Endothelial cell of umbilical vein (primary cell): Measurements from ENCODE around the gene HMGCS1. TPM values are rescaled to one million over a fixed set of nuclear protein-coding genes. Genes with fewer than 3 reads are reported as not detected.

Experiments
- BruUV-seq: library from RNA; stranded (reverse); fragments of 400-500 nt; replicated peaks from 2 replicates; lab custom pipeline; 2021; lab: Mats Ljungman, UMichigan
- CTCF ChIA-PET: fragments of 300-600, 350-600 bp; sonication (Branson Sonifier 250); formaldehyde crosslinking; loops from one replicate; lab custom pipeline; 2021; ENCODE audit warnings: antibody characterized with exemption, inconsistent platforms; lab: Charles Lee
- POLR2A ChIA-PET: fragments of 300-600, 350-600 bp; sonication (Branson Sonifier 250); formaldehyde crosslinking; loops from one replicate; lab custom pipeline; 2021; ENCODE audit warnings: antibody characterized with exemption, inconsistent platforms; lab: Charles Lee
- DNase-seq: peaks from one replicate; pipeline ENCODE4 v3.0.0-alpha.2; 2011; ENCODE audit warnings: low read depth, low spot score
- FAIRE-seq: peaks from 2 replicates; lab custom pipeline; 2011; peaks lifted over from hg19 to GRCh38; lab: Jason Lieb, UNC
- H2AFZ ChIP-seq: 2 replicates; pipeline ENCODE4 v1.6.0; 2012; ENCODE audit warnings: low read depth, low read length, control low read depth, inconsistent platforms
- H3K27ac ChIP-seq: 2 replicates; pipeline ENCODE4 v1.5.1; 2011; ENCODE audit warnings: low read depth, mild to moderate bottlenecking, control low read depth, low read length, moderate library complexity; ENCODE audit not compliant: insufficient read depth
- H3K27me3 ChIP-seq, 2 experiments: 2 replicates each; pipeline versions ENCODE4 v1.6.0 to v1.6.1; 2011; ENCODE audit warnings: low read length in 2 of 2, mixed read lengths in 1 of 2; ENCODE audit not compliant: control insufficient read depth in 2 of 2, insufficient read depth in 2 of 2
- H3K36me3 ChIP-seq, 2 experiments: 2 replicates in 1 of 2; 3 replicates in 1 of 2; pipeline ENCODE4 v1.5.1; 2011; ENCODE audit warnings: low read length in 2 of 2, mild to moderate bottlenecking in 1 of 2, moderate library complexity in 1 of 2; ENCODE audit not compliant: control insufficient read depth in 2 of 2, insufficient read depth in 2 of 2; ENCODE audit errors: extremely low read depth in 1 of 2
- H3K4me1 ChIP-seq: 3 replicates; pipeline ENCODE4 v1.5.1; 2011; ENCODE audit warnings: mild to moderate bottlenecking, low read length; ENCODE audit not compliant: control insufficient read depth, insufficient read depth; ENCODE audit errors: extremely low read depth
- H3K4me2 ChIP-seq: 2 replicates; pipeline ENCODE4 v1.6.1; 2011; ENCODE audit warnings: low read length, control low read depth, mixed read lengths; ENCODE audit not compliant: insufficient read depth
- H3K4me3 ChIP-seq, 3 experiments: fragments of 200-600 bp in 1 of 3; sonication (generic), shearing (Covaris generic) in 1 of 3; replicated peaks in 1 of 3; 2 replicates each; pipeline ENCODE4 v1.5.1; 2011 to 2016; ENCODE audit warnings: control low read depth in 3 of 3, low read length in 3 of 3, mild to moderate bottlenecking in 2 of 3, inconsistent platforms in 1 of 3, low read depth in 1 of 3, moderate library complexity in 1 of 3; ENCODE audit not compliant: insufficient read depth in 1 of 3
- H3K79me2 ChIP-seq: 2 replicates; pipeline ENCODE4 v1.6.0; 2012; ENCODE audit warnings: low read length, inconsistent platforms; ENCODE audit not compliant: control insufficient read depth, insufficient read depth
- H3K9ac ChIP-seq: replicated peaks from 2 replicates; pipeline ENCODE3; 2011; ENCODE audit warnings: low read length, control low read depth; ENCODE audit not compliant: insufficient read depth; ENCODE audit errors: extremely low read depth
- H3K9me1 ChIP-seq: replicated peaks from 3 replicates; pipeline ENCODE4 v1.6.0; 2011; ENCODE audit warnings: mild to moderate bottlenecking, low read length; ENCODE audit not compliant: control insufficient read depth, insufficient read depth; ENCODE audit errors: extremely low read depth
- H3K9me3 ChIP-seq: replicated peaks from 2 replicates; pipeline ENCODE4 v1.5.1; 2012; ENCODE audit warnings: low read length, inconsistent platforms; ENCODE audit not compliant: control insufficient read depth, insufficient read depth
- H4K20me1 ChIP-seq: replicated peaks from 2 replicates; pipeline ENCODE3; 2011; ENCODE audit warnings: mild to moderate bottlenecking, low read length; ENCODE audit not compliant: control insufficient read depth, insufficient read depth; ENCODE audit errors: extremely low read depth
- CTCF ChIP-seq, 2 donors: IDR thresholded peaks; 1 replicate in 1 of 2; 2 replicates in 1 of 2; pipeline ENCODE4 v1.5.1; 2011; ENCODE audit warnings: low read length in 2 of 2, mild to moderate bottlenecking in 2 of 2, moderate library complexity in 2 of 2, control low read depth in 1 of 2, inconsistent platforms in 1 of 2, low read depth in 1 of 2; ENCODE audit not compliant: insufficient read depth in 1 of 2; ENCODE audit errors: extremely low read depth in 1 of 2
- EZH2 ChIP-seq: IDR thresholded peaks from 2 replicates; pipeline ENCODE4 v1.6.1; 2012; ENCODE audit warnings: borderline replicate concordance, low read depth, mild to moderate bottlenecking, moderate library complexity, low read length, inconsistent platforms; ENCODE audit not compliant: severe bottlenecking
- FOS ChIP-seq: IDR thresholded peaks from 2 replicates; pipeline ENCODE4 v1.6.1; 2011; ENCODE audit warnings: mild to moderate bottlenecking, low read length, moderate library complexity, borderline replicate concordance; ENCODE audit not compliant: insufficient read depth
- GATA2 ChIP-seq: IDR thresholded peaks from 2 replicates; pipeline ENCODE4 v1.7.0; 2011; ENCODE audit warnings: low read depth, mild to moderate bottlenecking, moderate library complexity, mixed read lengths, low read length; ENCODE audit not compliant: insufficient read length, insufficient read depth
- JUN ChIP-seq: IDR thresholded peaks from 2 replicates; pipeline ENCODE4 v1.6.1; 2011; ENCODE audit warnings: borderline replicate concordance, low read depth; ENCODE audit not compliant: insufficient read length, insufficient read depth
- MAX ChIP-seq: IDR thresholded peaks from 2 replicates; pipeline ENCODE4 v1.6.1; 2011; ENCODE audit not compliant: insufficient read depth, insufficient read length
- MYC ChIP-seq: IDR thresholded peaks from one replicate; pipeline ENCODE4 v1.6.1; 2011; ENCODE audit warnings: mild to moderate bottlenecking, low read depth, low read length
- POLR2A ChIP-seq: IDR thresholded peaks from 2 replicates; pipeline ENCODE4 v1.6.1; 2012; ENCODE audit warnings: low read depth, mild to moderate bottlenecking, control low read depth, low read length
- POLR2AphosphoS5 ChIP-seq: IDR thresholded peaks from 2 replicates; pipeline ENCODE4 v1.6.1; 2012; ENCODE audit warnings: low read depth, mild to moderate bottlenecking, control low read depth, low read length, moderate library complexity; ENCODE audit not compliant: insufficient read depth
- dilution Hi-C: fragments of 300-500 bp; cut with MboI; formaldehyde crosslinking; loops from one replicate; pipeline ENCODE4 v1.15.0; 2019; ENCODE audit warnings: low sequenced_read_pairs; ENCODE audit not compliant: extremely low pct_ligation_motif_present
- intact Hi-C: fragments of 100-400 bp; cut with micrococcal nuclease; formaldehyde crosslinking; loops from one replicate; pipeline ENCODE4 v1.10.0; 2022
- polyA plus RNA-seq, 4 experiments: library from polyadenylated mRNA; depleted of rRNA in 3 of 4; stranded (reverse) in 3 of 4; unstranded in 1 of 4; fragments of >200 nt; gene quantifications; 2 replicates each; pipeline versions ENCODE4 v1.2.1 to v1.2.3, GENCODE V29; 2011 to 2012; ENCODE audit warnings: missing spikeins in 1 of 4
- total RNA-seq: library from RNA; stranded (reverse); gene quantifications from 2 replicates; pipeline ENCODE4 v1.2.3, GENCODE V29; 2021

HMGCS1 gene
- total and polyA plus RNA-seq, 2 donors (not counting 3 experiments of a cell fraction or from before 2014, with no cell fraction given): 43.3 to 133 TPM

GRCh38 chr5:43288269-43288831 lies 24.9 kb downstream of the HMGCS1 start:
- Histone ChIP-seq H3K4me2 (no peak overlapping the region), H3K9me3 (no peaks in the 10 kb centered on the region), H3K27me3 (no peaks in the 10 kb centered on the region), H2AFZ (no peak overlapping the region), H4K20me1 (no peaks in the 10 kb centered on the region), H3K9ac (no peak overlapping the region), H3K36me3 (peaks cover 7 to 23% of the 10 kb centered on the region in 2 experiments), H3K27ac (no peak overlapping the region), H3K9me1 (no peaks in the 10 kb centered on the region), H3K4me3 (no peak overlapping the region), H3K79me2 (no peaks in the 10 kb centered on the region), H3K4me1 (no peaks in the 10 kb centered on the region)
- no peak for FAIRE-seq
- CTCF ChIA-PET: no interaction called here
- POLR2A ChIA-PET: no interaction called here
- TF ChIP-seq FOS: no peak
- no peak for TF ChIP-seq POLR2AphosphoS5
- TF ChIP-seq JUN: no peak
- no peak for TF ChIP-seq MAX
- TF ChIP-seq CTCF (IDR thresholded peaks at IDR 0.05; ENCODE audit: extremely low read depth in 1 of 2, insufficient read depth in 1 of 2, low read depth in 1 of 2, low read length in 2 of 2): no peak
- no peak for TF ChIP-seq POLR2A
- TF ChIP-seq MYC: no peak
- no peak for TF ChIP-seq GATA2
- TF ChIP-seq EZH2: no peak
- intact Hi-C loops: no loop called here
- no TSS peak for BruUV-seq
- DNase-seq: no peak
- dilution Hi-C loops: no loop called here
